HEK293 (cell line): Measurements from ENCODE around the gene LPCAT2.

Experiments used
- CTCF ChIA-PET: fragments of 350-600 bp; formaldehyde crosslinking; extraction: SDS; loops from one replicate; lab custom pipeline; 2021; ENCODE audit warnings: antibody characterized with exemption; lab: Yijun Ruan, JAX
- POLR2A ChIA-PET: fragments of 300-600 bp; formaldehyde crosslinking; extraction: SDS; loops from one replicate; lab custom pipeline; 2020; ENCODE audit warnings: antibody characterized with exemption, inconsistent platforms; lab: Yijun Ruan, JAX
- H3K27ac ChIP-seq: fragments of 200-500 bp; sonication (Bioruptor generic); 2 replicates; pipeline ENCODE4 v1.5.1; 2014; ENCODE audit warnings: low read depth, low read length, control low read depth, inconsistent platforms; ENCODE audit errors: extremely low read depth
- H3K36me3 ChIP-seq, 2 experiments: fragments of 200-500 bp in 1 of 2; sonication (Bioruptor generic) in 1 of 2; 1 replicate in 1 of 2; 2 replicates in 1 of 2; pipeline ENCODE4 v1.5.1; 2014 to 2017; ENCODE audit warnings: inconsistent platforms in 2 of 2, low read length in 2 of 2; ENCODE audit not compliant: control insufficient read depth in 2 of 2, insufficient read depth in 1 of 2
- H3K4me1 ChIP-seq: fragments of 200-500 bp; sonication (Bioruptor generic); 2 replicates; pipeline ENCODE4 v1.5.1; 2014; ENCODE audit warnings: mild to moderate bottlenecking, low read length, inconsistent platforms; ENCODE audit not compliant: control insufficient read depth, insufficient read depth
- H3K4me3 ChIP-seq: 2 replicates; pipeline ENCODE4 v1.5.1; 2011; ENCODE audit warnings: low read depth, mild to moderate bottlenecking, control low read depth, low read length, moderate library complexity
- H3K9me3 ChIP-seq: fragments of 200-500 bp; sonication (Bioruptor generic); 2 replicates; pipeline ENCODE4 v1.5.1; 2014; ENCODE audit warnings: low read depth, low read length, inconsistent platforms; ENCODE audit not compliant: control insufficient read depth, insufficient read depth
- HOXD13 ChIP-seq: sonication (generic); formaldehyde crosslinking; IDR thresholded peaks from 2 replicates; pipeline ENCODE4 v1.8.0; 2022; ENCODE audit warnings: missing genetic modification reagents, borderline replicate concordance
- REPIN1 ChIP-seq: fragments of 450-650 bp; formaldehyde crosslinking; IDR thresholded peaks from 2 replicates; pipeline ENCODE4 v1.5.1; 2017; ENCODE audit warnings: missing biosample characterization, missing genetic modification characterization, low read depth
- ZNF114 ChIP-seq: fragments of 450-650 bp; formaldehyde crosslinking; IDR thresholded peaks from 2 replicates; pipeline ENCODE4 v1.5.0; 2017; ENCODE audit warnings: missing biosample characterization, missing genetic modification characterization
- ZNF138 ChIP-seq: fragments of 450-650 bp; formaldehyde crosslinking; IDR thresholded peaks from 2 replicates; pipeline ENCODE4 v1.5.1; 2016; ENCODE audit warnings: missing biosample characterization, missing genetic modification characterization, borderline replicate concordance
- ZNF174 ChIP-seq: fragments of 450-650 bp; formaldehyde crosslinking; IDR thresholded peaks from 2 replicates; pipeline ENCODE4 v1.5.0; 2017; ENCODE audit warnings: missing biosample characterization, mild to moderate bottlenecking, missing genetic modification characterization
- ZNF184 ChIP-seq: fragments of 450-650 bp; IDR thresholded peaks from 2 replicates; pipeline ENCODE4 v1.5.1; 2018; ENCODE audit warnings: missing biosample characterization, mild to moderate bottlenecking, missing genetic modification characterization
- ZNF2 ChIP-seq: fragments of 450-650 bp; formaldehyde crosslinking; IDR thresholded peaks from 2 replicates; pipeline ENCODE4 v1.5.1; 2016; ENCODE audit warnings: missing biosample characterization, missing genetic modification characterization
- ZNF221 ChIP-seq: fragments of 450-650 bp; formaldehyde crosslinking; IDR thresholded peaks from 2 replicates; pipeline ENCODE4 v1.5.1; 2017; ENCODE audit warnings: missing biosample characterization, missing genetic modification characterization, borderline replicate concordance
- ZNF248 ChIP-seq: fragments of 450-650 bp; formaldehyde crosslinking; IDR thresholded peaks from 2 replicates; pipeline ENCODE4 v1.5.1; 2017; ENCODE audit warnings: missing biosample characterization, missing genetic modification characterization
- ZNF311 ChIP-seq: fragments of 450-650 bp; formaldehyde crosslinking; IDR thresholded peaks from 2 replicates; pipeline ENCODE4 v1.5.1; 2017; ENCODE audit warnings: missing biosample characterization, missing genetic modification characterization, borderline replicate concordance
- ZNF560 ChIP-seq: fragments of 450-650 bp; formaldehyde crosslinking; IDR thresholded peaks from 2 replicates; pipeline ENCODE4 v1.5.1; 2017; ENCODE audit warnings: missing biosample characterization, missing genetic modification characterization, borderline replicate concordance
- TF ChIP-seq, protein P1 (sequence below): fragments of 450-650 bp; formaldehyde crosslinking; IDR thresholded peaks from 2 replicates; pipeline ENCODE4 v1.5.1; 2016; ENCODE audit warnings: missing biosample characterization, missing genetic modification characterization
- TF ChIP-seq, protein P2 (sequence below): fragments of 450-650 bp; formaldehyde crosslinking; optimal IDR thresholded peaks from 2 replicates; pipeline ENCODE3; 2016; ENCODE audit warnings: missing biosample characterization, mild to moderate bottlenecking, missing genetic modification characterization
- TF ChIP-seq, protein P3 (sequence below): fragments of 450-650 bp; formaldehyde crosslinking; IDR thresholded peaks from 2 replicates; pipeline ENCODE4 v1.5.1; 2016; ENCODE audit warnings: missing biosample characterization, missing genetic modification characterization
- TF ChIP-seq, protein P4 (sequence below): fragments of 450-650 bp; formaldehyde crosslinking; IDR thresholded peaks from 2 replicates; pipeline ENCODE4 v1.5.1; 2017; ENCODE audit warnings: missing biosample characterization, mild to moderate bottlenecking, missing genetic modification characterization, moderate library complexity
- TF ChIP-seq, protein P5 (sequence below): fragments of 450-650 bp; formaldehyde crosslinking; conservative IDR thresholded peaks from 2 replicates; pipeline ENCODE4 v1.5.1; 2016; ENCODE audit warnings: low read depth, missing biosample characterization, missing genetic modification characterization

Gene LPCAT2

DNA sequence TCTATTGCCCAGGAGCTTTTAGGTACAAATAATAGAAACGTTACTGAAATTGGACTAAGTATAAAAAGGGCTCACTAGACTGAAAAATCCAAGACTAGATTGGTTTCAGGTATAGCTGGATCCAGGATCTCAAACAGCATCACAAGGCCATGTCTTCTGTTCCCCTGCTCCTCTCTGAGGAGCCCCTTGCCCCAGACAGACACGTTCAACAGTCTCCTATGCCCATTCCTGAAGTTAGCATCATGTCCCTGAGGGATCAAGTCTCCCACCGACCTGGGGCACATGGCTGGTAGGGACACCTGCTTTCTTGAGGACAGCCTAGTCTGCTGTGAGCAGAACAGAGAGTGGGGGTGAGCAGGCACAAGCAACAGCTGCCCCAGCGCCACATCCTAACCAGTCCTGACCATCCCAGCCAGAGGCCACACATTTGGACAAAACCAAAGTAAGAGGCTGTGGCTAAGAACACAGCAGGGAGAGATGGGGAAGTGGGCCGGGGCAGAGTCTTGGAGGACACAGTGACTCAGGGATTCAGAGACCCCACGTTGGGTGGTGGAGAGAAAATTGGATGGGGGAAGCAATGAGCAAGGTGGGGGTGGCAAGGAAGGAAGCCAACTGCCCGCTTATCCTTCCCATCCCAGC, 40.4 kb upstream of the LPCAT2 start:
- CTCF ChIA-PET: interaction anchor here (0.7 to 14.4 kb wide), 5 partner anchors 33 to 233 kb away, joined by 3 to 407 read pairs (median 3); no protein-coding TSS in a partner anchor
- TF ChIP-seq, protein P1, sequence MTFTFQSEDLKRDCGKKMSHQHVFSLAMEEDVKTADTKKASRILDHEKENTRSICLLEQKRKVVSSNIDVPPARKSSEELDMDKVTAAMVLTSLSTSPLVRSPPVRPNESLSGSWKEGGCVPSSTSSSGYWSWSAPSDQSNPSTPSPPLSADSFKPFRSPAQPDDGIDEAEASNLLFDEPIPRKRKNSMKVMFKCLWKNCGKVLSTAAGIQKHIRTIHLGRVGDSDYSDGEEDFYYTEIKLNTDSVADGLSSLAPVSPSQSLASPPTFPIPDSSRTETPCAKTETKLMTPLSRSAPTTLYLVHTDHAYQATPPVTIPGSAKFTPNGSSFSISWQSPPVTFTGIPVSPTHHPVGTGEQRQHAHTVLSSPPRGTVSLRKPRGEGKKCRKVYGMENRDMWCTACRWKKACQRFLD (tag by site-specific recombination): no peak
- TF ChIP-seq, protein P2, sequence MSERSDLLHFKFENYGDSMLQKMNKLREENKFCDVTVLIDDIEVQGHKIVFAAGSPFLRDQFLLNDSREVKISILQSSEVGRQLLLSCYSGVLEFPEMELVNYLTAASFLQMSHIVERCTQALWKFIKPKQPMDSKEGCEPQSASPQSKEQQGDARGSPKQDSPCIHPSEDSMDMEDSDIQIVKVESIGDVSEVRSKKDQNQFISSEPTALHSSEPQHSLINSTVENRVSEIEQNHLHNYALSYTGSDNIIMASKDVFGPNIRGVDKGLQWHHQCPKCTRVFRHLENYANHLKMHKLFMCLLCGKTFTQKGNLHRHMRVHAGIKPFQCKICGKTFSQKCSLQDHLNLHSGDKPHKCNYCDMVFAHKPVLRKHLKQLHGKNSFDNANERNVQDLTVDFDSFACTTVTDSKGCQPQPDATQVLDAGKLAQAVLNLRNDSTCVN (tag by site-specific recombination): no peak
- TF ChIP-seq ZNF174: no peak
- TF ChIP-seq, protein P3, sequence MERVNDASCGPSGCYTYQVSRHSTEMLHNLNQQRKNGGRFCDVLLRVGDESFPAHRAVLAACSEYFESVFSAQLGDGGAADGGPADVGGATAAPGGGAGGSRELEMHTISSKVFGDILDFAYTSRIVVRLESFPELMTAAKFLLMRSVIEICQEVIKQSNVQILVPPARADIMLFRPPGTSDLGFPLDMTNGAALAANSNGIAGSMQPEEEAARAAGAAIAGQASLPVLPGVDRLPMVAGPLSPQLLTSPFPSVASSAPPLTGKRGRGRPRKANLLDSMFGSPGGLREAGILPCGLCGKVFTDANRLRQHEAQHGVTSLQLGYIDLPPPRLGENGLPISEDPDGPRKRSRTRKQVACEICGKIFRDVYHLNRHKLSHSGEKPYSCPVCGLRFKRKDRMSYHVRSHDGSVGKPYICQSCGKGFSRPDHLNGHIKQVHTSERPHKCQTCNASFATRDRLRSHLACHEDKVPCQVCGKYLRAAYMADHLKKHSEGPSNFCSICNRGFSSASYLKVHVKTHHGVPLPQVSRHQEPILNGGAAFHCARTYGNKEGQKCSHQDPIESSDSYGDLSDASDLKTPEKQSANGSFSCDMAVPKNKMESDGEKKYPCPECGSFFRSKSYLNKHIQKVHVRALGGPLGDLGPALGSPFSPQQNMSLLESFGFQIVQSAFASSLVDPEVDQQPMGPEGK (tag by site-specific recombination): no peak
- no peak for TF ChIP-seq ZNF184 (tag by site-specific recombination)
- no peak for TF ChIP-seq ZNF2
- no peak for TF ChIP-seq ZNF221 (tag by site-specific recombination)
- TF ChIP-seq, protein P4, sequence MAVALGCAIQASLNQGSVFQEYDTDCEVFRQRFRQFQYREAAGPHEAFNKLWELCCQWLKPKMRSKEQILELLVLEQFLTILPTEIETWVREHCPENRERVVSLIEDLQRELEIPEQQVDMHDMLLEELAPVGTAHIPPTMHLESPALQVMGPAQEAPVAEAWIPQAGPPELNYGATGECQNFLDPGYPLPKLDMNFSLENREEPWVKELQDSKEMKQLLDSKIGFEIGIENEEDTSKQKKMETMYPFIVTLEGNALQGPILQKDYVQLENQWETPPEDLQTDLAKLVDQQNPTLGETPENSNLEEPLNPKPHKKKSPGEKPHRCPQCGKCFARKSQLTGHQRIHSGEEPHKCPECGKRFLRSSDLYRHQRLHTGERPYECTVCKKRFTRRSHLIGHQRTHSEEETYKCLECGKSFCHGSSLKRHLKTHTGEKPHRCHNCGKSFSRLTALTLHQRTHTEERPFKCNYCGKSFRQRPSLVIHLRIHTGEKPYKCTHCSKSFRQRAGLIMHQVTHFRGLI (tag by site-specific recombination): no peak
- no peak for TF ChIP-seq ZNF311
- TF ChIP-seq, protein P5, sequence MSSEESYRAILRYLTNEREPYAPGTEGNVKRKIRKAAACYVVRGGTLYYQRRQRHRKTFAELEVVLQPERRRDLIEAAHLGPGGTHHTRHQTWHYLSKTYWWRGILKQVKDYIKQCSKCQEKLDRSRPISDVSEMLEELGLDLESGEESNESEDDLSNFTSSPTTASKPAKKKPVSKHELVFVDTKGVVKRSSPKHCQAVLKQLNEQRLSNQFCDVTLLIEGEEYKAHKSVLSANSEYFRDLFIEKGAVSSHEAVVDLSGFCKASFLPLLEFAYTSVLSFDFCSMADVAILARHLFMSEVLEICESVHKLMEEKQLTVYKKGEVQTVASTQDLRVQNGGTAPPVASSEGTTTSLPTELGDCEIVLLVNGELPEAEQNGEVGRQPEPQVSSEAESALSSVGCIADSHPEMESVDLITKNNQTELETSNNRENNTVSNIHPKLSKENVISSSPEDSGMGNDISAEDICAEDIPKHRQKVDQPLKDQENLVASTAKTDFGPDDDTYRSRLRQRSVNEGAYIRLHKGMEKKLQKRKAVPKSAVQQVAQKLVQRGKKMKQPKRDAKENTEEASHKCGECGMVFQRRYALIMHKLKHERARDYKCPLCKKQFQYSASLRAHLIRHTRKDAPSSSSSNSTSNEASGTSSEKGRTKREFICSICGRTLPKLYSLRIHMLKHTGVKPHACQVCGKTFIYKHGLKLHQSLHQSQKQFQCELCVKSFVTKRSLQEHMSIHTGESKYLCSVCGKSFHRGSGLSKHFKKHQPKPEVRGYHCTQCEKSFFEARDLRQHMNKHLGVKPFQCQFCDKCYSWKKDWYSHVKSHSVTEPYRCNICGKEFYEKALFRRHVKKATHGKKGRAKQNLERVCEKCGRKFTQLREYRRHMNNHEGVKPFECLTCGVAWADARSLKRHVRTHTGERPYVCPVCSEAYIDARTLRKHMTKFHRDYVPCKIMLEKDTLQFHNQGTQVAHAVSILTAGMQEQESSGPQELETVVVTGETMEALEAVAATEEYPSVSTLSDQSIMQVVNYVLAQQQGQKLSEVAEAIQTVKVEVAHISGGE (tag by site-specific recombination): no peak
- no peak for TF ChIP-seq REPIN1 (tag by site-specific recombination)
- no peak for TF ChIP-seq ZNF114 (tag by site-specific recombination)
- TF ChIP-seq ZNF248 (tag by site-specific recombination): no peak
- TF ChIP-seq ZNF560 (tag by site-specific recombination): no peak
- TF ChIP-seq HOXD13 (CRISPR knock-in tag): no peak
- TF ChIP-seq ZNF138: no peak
- TF ChIP-seq, all 188 proteins: peak for 0

More for the DNA sequence above, 40.4 kb upstream of the LPCAT2 start:
- Histone ChIP-seq H3K9me3 (no peaks in the 10 kb centered on the region), H3K4me1 (no peaks in the 10 kb centered on the region), H3K36me3 (no peaks in the 10 kb centered on the region), H3K4me3 (no peak overlapping the region), H3K27ac (no peak overlapping the region)
- POLR2A ChIA-PET: no interaction called here
